ES-I3 (cell line): ENCODE measurements around the gene INPP5D.
"Not testable (repeated sequence)": the region's sequence is repeated elsewhere in the genome, so short reads cannot be mapped to it uniquely, and the experiment has no call there.

Experiments
- H3K36me3 ChIP-seq: 2 replicates; pipeline ENCODE4 v1.6.1; 2013; ENCODE audit warnings: mild to moderate bottlenecking, low read length, control low read depth, moderate library complexity; ENCODE audit not compliant: insufficient read depth
- H3K4me1 ChIP-seq: 2 replicates; pipeline ENCODE4 v1.6.1; 2013; ENCODE audit warnings: mild to moderate bottlenecking, control low read depth, low read length; ENCODE audit not compliant: insufficient read depth
- H3K9ac ChIP-seq: 2 replicates; pipeline ENCODE4 v1.6.1; 2013; ENCODE audit warnings: low read depth, mild to moderate bottlenecking, low read length, moderate library complexity
- H3K9me3 ChIP-seq: 2 replicates; pipeline ENCODE4 v1.6.1; 2013; ENCODE audit warnings: mild to moderate bottlenecking, low read length, moderate library complexity; ENCODE audit not compliant: control insufficient read depth, insufficient read depth

The INPP5D gene

GRCh38 chr2:233114421-233114861 lies 54.3 kb downstream of the INPP5D start:
- no peak overlapping the region for H3K9ac ChIP-seq

GRCh38 chr2:233115121-233115520 lies 55.0 kb downstream of the INPP5D start:
- no peaks in the 10 kb centered on the region for H3K36me3 ChIP-seq
- peaks cover 6% of the 10 kb centered on the region; the same call in 1 of the 2 replicates for H3K4me1 ChIP-seq
- no peaks in the 10 kb centered on the region for H3K9me3 ChIP-seq
- no peak overlapping the region for H3K9ac ChIP-seq

More at GRCh38 chr2:233114421-233114861, 54.3 kb downstream of the INPP5D start:
- Histone ChIP-seq H3K36me3 (no peaks in the 10 kb centered on the region), H3K4me1 (peaks cover 6% of the 10 kb centered on the region; the same call in 1 of the 2 replicates), H3K9me3 (no peaks in the 10 kb centered on the region)

GRCh38 chr2:233115741-233116140 lies 55.6 kb downstream of the INPP5D start:
- Histone ChIP-seq H3K36me3 (no peaks in the 10 kb centered on the region), H3K4me1 (peaks cover 6% of the 10 kb centered on the region; the same call in 1 of the 2 replicates)

GRCh38 chr2:233116946-233117345 lies 56.8 kb downstream of the INPP5D start:
- Histone ChIP-seq H3K4me1 (peaks cover 6% of the 10 kb centered on the region; the same call in 1 of the 2 replicates), H3K9ac (no peak overlapping the region), H3K9me3 (no peaks in the 10 kb centered on the region), H3K36me3 (no peaks in the 10 kb centered on the region)

More at GRCh38 chr2:233115741-233116140, 55.6 kb downstream of the INPP5D start:
- H3K9me3 ChIP-seq = no peaks in the 10 kb centered on the region
- H3K9ac ChIP-seq = no peak overlapping the region

GRCh38 chr2:233117351-233117750 lies 57.2 kb downstream of the INPP5D start:
- no peak overlapping the region for H3K9ac ChIP-seq
- H3K36me3 ChIP-seq = no peaks in the 10 kb centered on the region
- peaks cover 6% of the 10 kb centered on the region; the same call in 1 of the 2 replicates for H3K4me1 ChIP-seq
- H3K9me3 ChIP-seq = no peaks in the 10 kb centered on the region

GRCh38 chr2:233117811-233118647 lies 57.9 kb downstream of the INPP5D start:
- H3K9ac ChIP-seq = no peak overlapping the region
- no peaks in the 10 kb centered on the region for H3K9me3 ChIP-seq
- H3K36me3 ChIP-seq = no peaks in the 10 kb centered on the region
- H3K4me1 ChIP-seq = peaks cover 6% of the 10 kb centered on the region; the same call in 1 of the 2 replicates

GRCh38 chr2:233118648-233119000 lies 58.5 kb downstream of the INPP5D start:
- Histone ChIP-seq H3K9me3 (no peaks in the 10 kb centered on the region), H3K4me1 (peaks cover 6% of the 10 kb centered on the region; the same call in 1 of the 2 replicates), H3K9ac (no peak overlapping the region), H3K36me3 (no peaks in the 10 kb centered on the region)

GRCh38 chr2:233119123-233119522 lies 59.0 kb downstream of the INPP5D start:
- Histone ChIP-seq H3K4me1 (peaks cover 6% of the 10 kb centered on the region; the same call in 1 of the 2 replicates), H3K36me3 (no peaks in the 10 kb centered on the region), H3K9ac (no peak overlapping the region), H3K9me3 (no peaks in the 10 kb centered on the region)

GRCh38 chr2:233119806-233120205 lies 59.7 kb downstream of the INPP5D start:
- Histone ChIP-seq H3K4me1 (peaks cover 6% of the 10 kb centered on the region; the same call in 1 of the 2 replicates), H3K9ac (no peak overlapping the region), H3K9me3 (no peaks in the 10 kb centered on the region), H3K36me3 (no peaks in the 10 kb centered on the region)

- no peaks in the 10 kb centered on the region for H3K9me3 ChIP-seq
- H3K9ac ChIP-seq = no peak overlapping the region
- H3K36me3 ChIP-seq = no peaks in the 10 kb centered on the region
- peaks cover 6% of the 10 kb centered on the region; the same call in 1 of the 2 replicates for H3K4me1 ChIP-seq
These were observed 60.3 kb downstream of the INPP5D start for GRCh38 chr2:233120459-233120858.

GRCh38 chr2:233121856-233122255 lies 61.7 kb downstream of the INPP5D start:
- H3K9ac ChIP-seq = no peak overlapping the region
- H3K9me3 ChIP-seq = no peaks in the 10 kb centered on the region
- no peaks in the 10 kb centered on the region for H3K36me3 ChIP-seq
- peaks cover 6% of the 10 kb centered on the region; the same call in 1 of the 2 replicates for H3K4me1 ChIP-seq

GRCh38 chr2:233122541-233122940 lies 62.4 kb downstream of the INPP5D start:
- Histone ChIP-seq H3K9me3 (no peaks in the 10 kb centered on the region), H3K9ac (no peak overlapping the region), H3K4me1 (peaks cover 2% of the 10 kb centered on the region; the same call in 1 of the 2 replicates), H3K36me3 (no peaks in the 10 kb centered on the region)

- H3K9ac ChIP-seq, H3K36me3 ChIP-seq, H3K4me1 ChIP-seq, H3K9me3 ChIP-seq: not testable (repeated sequence)
These were observed 63.4 kb downstream of the INPP5D start for GRCh38 chr2:233123576-233123975.

GRCh38 chr2:233124421-233125080 lies 64.4 kb downstream of the INPP5D start:
- Histone ChIP-seq H3K4me1 (0 out of 2 replicates have a peak, but pooled peaks cover 2% of the 10 kb centered on the region), H3K9me3 (no peaks in the 10 kb centered on the region), H3K36me3 (no peaks in the 10 kb centered on the region), H3K9ac (no peak overlapping the region)
